PC-3 (cell line): Measurements from ENCODE around the gene EPB41L4A. TPM values are rescaled to one million over a fixed set of nuclear protein-coding genes. Genes with fewer than 3 reads are reported as not detected.

Source experiments
- ATAC-seq: fragments of 200-7000 bp; cut with Tn5 transposase; 2 replicates; pipeline ENCODE4 v1.9.1; 2020; ENCODE audit warnings: mild to moderate bottlenecking, moderate library complexity
- BruUV-seq: library from RNA; stranded (reverse); fragments of 400-500 nt; replicated peaks from 2 replicates; lab custom pipeline; 2021; lab: Mats Ljungman, UMichigan
- CTCF ChIA-PET: fragments of 300-600 bp; sonication (Branson Sonifier 250); formaldehyde crosslinking; loops from one replicate; lab custom pipeline; 2022; ENCODE audit warnings: antibody characterized with exemption; lab: Charles Lee
- POLR2A ChIA-PET: fragments of 300-600 bp; sonication (Branson Sonifier 250); formaldehyde crosslinking; loops from one replicate; lab custom pipeline; 2022; ENCODE audit warnings: antibody characterized with exemption; ENCODE audit not compliant: unreplicated experiment; lab: Charles Lee
- DNase-seq: peaks from one replicate; pipeline ENCODE4 v3.0.0-alpha.2; 2015
- H2AFZ ChIP-seq: fragments of 300-600 bp; sonication (generic); 2 replicates; pipeline ENCODE4 v1.6.0; 2016; ENCODE audit warnings: antibody characterized with exemption, low read length
- H3F3A ChIP-seq: fragments of 300-600 bp; sonication (generic); one replicate; pipeline ENCODE4 v1.6.0; 2017; ENCODE audit warnings: antibody characterized with exemption, low read length, control low read depth, mild to moderate bottlenecking; ENCODE audit not compliant: unreplicated experiment
- H3K27ac ChIP-seq: fragments of 300-600 bp; sonication (generic); 2 replicates; pipeline ENCODE4 v1.5.1; 2016; ENCODE audit warnings: mild to moderate bottlenecking, low read length
- H3K27me3 ChIP-seq: fragments of 300-600 bp; sonication (generic); 2 replicates; pipeline ENCODE4 v1.6.1; 2016; ENCODE audit warnings: low read length, mixed read lengths
- H3K36me3 ChIP-seq: fragments of 300-600 bp; sonication (generic); 2 replicates; pipeline ENCODE4 v1.6.1; 2016; ENCODE audit warnings: low read depth, mixed run types, low read length, mixed read lengths
- H3K4me1 ChIP-seq: fragments of 300-600 bp; sonication (generic); 2 replicates; pipeline ENCODE4 v1.5.1; 2016; ENCODE audit warnings: low read length; ENCODE audit not compliant: insufficient read depth
- H3K4me2 ChIP-seq: fragments of 300-600 bp; sonication (generic); 2 replicates; pipeline ENCODE4 v1.6.0; 2016; ENCODE audit warnings: low read length
- H3K4me3 ChIP-seq: fragments of 300-600 bp; sonication (generic); 2 replicates; pipeline ENCODE4 v1.5.1; 2016; ENCODE audit warnings: mild to moderate bottlenecking, low read length, mixed read lengths
- H3K79me2 ChIP-seq: fragments of 300-600 bp; sonication (generic); 2 replicates; pipeline ENCODE4 v1.6.1; 2017; ENCODE audit warnings: low read length, mixed read lengths
- H3K9ac ChIP-seq: fragments of 300-600 bp; sonication (generic); 2 replicates; pipeline ENCODE4 v1.6.0; 2016; ENCODE audit warnings: mild to moderate bottlenecking, low read length
- H3K9me2 ChIP-seq: fragments of 300-600 bp; sonication (generic); replicated peaks from 2 replicates; pipeline ENCODE4 v1.6.1; 2016; ENCODE audit warnings: mixed run types, low read length, mixed read lengths
- H3K9me3 ChIP-seq: fragments of 300-600 bp; sonication (generic); 2 replicates; pipeline ENCODE4 v1.6.1; 2016; ENCODE audit warnings: low read length, mixed read lengths
- H4K20me1 ChIP-seq: fragments of 300-600 bp; sonication (generic); 2 replicates; pipeline ENCODE4 v1.6.1; 2016; ENCODE audit warnings: low read length, mixed read lengths
- EZH2 ChIP-seq: fragments of 300-600 bp; sonication (generic); IDR thresholded peaks from one replicate; pipeline ENCODE4 v1.6.1; 2017; ENCODE audit warnings: antibody characterized with exemption, mild to moderate bottlenecking, low read length; ENCODE audit not compliant: unreplicated experiment
- EZH2phosphoT487 ChIP-seq: fragments of 300-600 bp; sonication (generic); IDR thresholded peaks from 2 replicates; pipeline ENCODE4 v1.6.1; 2018; ENCODE audit warnings: mild to moderate bottlenecking, antibody characterized with exemption, low read length, borderline replicate concordance
- intact Hi-C: fragments of 100-400 bp; cut with micrococcal nuclease; formaldehyde crosslinking; loops from 2 replicates; pipeline ENCODE4 v1.9.0; 2023
- total RNA-seq: library from RNA; depleted of rRNA; stranded (reverse); fragments of >200 nt; gene quantifications from 2 replicates; pipeline ENCODE4 v1.2.3, GENCODE V29; 2014
- TF ChIP-seq, protein P1 (sequence below): fragments of 300-600 bp; sonication (generic); conservative IDR thresholded peaks from 2 replicates; pipeline ENCODE4 v1.5.1; 2017; ENCODE audit warnings: antibody characterized with exemption, low read depth, mild to moderate bottlenecking, low read length

EPB41L4A gene
- total RNA-seq, 1 experiment from 2014 or later: not detected

DNA sequence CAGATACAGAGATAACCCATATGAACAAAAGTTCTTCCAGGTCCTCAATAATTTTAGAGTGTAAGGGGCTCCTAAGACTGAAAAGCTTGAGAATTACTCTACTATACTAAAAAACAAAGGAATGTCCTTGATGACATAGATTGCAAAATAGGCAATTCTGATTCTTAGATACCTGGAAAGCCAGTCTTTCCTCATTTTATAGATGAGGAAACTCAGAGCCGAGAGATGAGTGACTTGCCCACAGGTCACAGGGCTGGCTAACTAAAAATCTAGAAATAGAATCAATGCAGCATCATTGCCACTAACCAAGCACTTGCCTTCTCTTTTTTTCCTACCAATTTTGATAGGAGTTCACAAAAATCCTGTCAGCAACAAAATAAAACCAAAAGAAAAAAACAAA is 101.2 kb downstream of the EPB41L4A start:
- H4K20me1 ChIP-seq: no peaks in the 10 kb centered on the region
- H3K4me1 ChIP-seq: no peaks in the 10 kb centered on the region
- POLR2A ChIA-PET: no interaction called here
- H3K9me2 ChIP-seq: no peaks in the 10 kb centered on the region
- H3K27ac ChIP-seq: no peak overlapping the region
- TF ChIP-seq EZH2 (no peak), EZH2phosphoT487 (no peak)
- TF ChIP-seq, protein P1, sequence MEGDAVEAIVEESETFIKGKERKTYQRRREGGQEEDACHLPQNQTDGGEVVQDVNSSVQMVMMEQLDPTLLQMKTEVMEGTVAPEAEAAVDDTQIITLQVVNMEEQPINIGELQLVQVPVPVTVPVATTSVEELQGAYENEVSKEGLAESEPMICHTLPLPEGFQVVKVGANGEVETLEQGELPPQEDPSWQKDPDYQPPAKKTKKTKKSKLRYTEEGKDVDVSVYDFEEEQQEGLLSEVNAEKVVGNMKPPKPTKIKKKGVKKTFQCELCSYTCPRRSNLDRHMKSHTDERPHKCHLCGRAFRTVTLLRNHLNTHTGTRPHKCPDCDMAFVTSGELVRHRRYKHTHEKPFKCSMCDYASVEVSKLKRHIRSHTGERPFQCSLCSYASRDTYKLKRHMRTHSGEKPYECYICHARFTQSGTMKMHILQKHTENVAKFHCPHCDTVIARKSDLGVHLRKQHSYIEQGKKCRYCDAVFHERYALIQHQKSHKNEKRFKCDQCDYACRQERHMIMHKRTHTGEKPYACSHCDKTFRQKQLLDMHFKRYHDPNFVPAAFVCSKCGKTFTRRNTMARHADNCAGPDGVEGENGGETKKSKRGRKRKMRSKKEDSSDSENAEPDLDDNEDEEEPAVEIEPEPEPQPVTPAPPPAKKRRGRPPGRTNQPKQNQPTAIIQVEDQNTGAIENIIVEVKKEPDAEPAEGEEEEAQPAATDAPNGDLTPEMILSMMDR: no peak
- CTCF ChIA-PET: no interaction called here
- BruUV-seq: no TSS peak
- no peak overlapping the region for H3K9ac ChIP-seq
- H3K79me2 ChIP-seq: no peaks in the 10 kb centered on the region
- intact Hi-C loops: no loop called here
- no peak overlapping the region for H3K4me2 ChIP-seq
- ATAC-seq: no peak
- no peak overlapping the region for H2AFZ ChIP-seq
- no peaks in the 10 kb centered on the region for H3K9me3 ChIP-seq
- DNase-seq: no peak
- H3K27me3 ChIP-seq: peaks cover 70% of the 10 kb centered on the region
- H3K4me3 ChIP-seq: no peak overlapping the region
- H3F3A ChIP-seq: no peaks in the 10 kb centered on the region
- H3K36me3 ChIP-seq: no peaks in the 10 kb centered on the region

DNA sequence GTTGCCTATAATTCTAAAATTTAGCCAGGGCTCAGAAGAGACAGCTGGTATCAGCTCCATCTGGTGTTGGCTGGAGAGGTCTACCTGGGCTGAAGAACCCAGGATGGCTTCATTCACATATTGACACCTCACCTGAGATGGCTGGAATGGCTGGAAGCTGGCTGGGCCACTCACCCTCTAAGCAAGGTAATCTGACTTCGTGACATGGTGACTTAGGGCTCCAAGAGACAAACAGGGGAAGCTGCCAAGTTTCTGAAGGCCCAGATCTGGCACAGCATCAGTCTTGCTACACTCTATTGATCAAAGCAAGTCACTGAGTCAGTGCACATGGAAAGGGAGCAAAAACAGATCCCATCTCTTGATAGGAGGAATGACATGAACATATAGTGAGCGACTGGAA is 102.3 kb downstream of the EPB41L4A start:
- peaks cover 74% of the 10 kb centered on the region for H3K27me3 ChIP-seq
- TF ChIP-seq EZH2 (no peak), EZH2phosphoT487 (no peak)
- TF ChIP-seq, protein P1: no peak
- H4K20me1 ChIP-seq: no peaks in the 10 kb centered on the region
- H3K79me2 ChIP-seq: no peaks in the 10 kb centered on the region
- ChIA-PET POLR2A (no interaction called here), CTCF (no interaction called here)
- H3K36me3 ChIP-seq: no peaks in the 10 kb centered on the region
- no peak overlapping the region for H3K27ac ChIP-seq
- no peak overlapping the region for H3K4me3 ChIP-seq
- no peaks in the 10 kb centered on the region for H3K4me1 ChIP-seq
- no peak for ATAC-seq
- no peak overlapping the region for H3K9ac ChIP-seq
- no peaks in the 10 kb centered on the region for H3K9me3 ChIP-seq
- H3K4me2 ChIP-seq: no peak overlapping the region
- no TSS peak for BruUV-seq
- no peaks in the 10 kb centered on the region for H3F3A ChIP-seq
- intact Hi-C loops: no loop called here
- no peaks in the 10 kb centered on the region for H3K9me2 ChIP-seq
- DNase-seq: no peak
- no peak overlapping the region for H2AFZ ChIP-seq

DNA sequence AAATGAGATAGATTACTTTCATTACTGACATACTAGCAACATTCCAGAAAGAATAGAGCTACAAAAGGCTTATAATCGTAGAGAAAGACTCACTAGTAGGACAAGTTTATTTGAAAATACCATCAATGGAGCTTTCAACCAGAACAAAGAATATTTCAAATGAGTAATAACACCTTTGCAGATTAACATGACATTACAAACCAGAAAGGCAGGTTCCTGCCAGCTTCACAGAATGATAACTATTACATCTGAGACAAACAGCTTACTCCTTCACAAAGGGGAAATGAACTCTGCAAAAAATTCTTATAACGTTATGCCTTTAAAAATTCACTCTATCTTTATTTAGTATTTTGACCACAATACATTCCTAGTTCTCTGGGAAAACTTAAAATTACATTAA is 103.1 kb downstream of the EPB41L4A start:
- Histone ChIP-seq H2AFZ (no peak overlapping the region), H3K9me2 (no peaks in the 10 kb centered on the region), H3K27me3 (peaks cover 76% of the 10 kb centered on the region), H3K4me3 (no peak overlapping the region), H3K9me3 (no peaks in the 10 kb centered on the region), H3F3A (no peaks in the 10 kb centered on the region), H4K20me1 (no peaks in the 10 kb centered on the region), H3K4me2 (no peak overlapping the region), H3K36me3 (no peaks in the 10 kb centered on the region), H3K79me2 (no peaks in the 10 kb centered on the region), H3K27ac (no peak overlapping the region), H3K9ac (no peak overlapping the region), H3K4me1 (no peaks in the 10 kb centered on the region)
- intact Hi-C loops: no loop called here
- DNase-seq (no peak), ATAC-seq (no peak)
- TF ChIP-seq EZH2phosphoT487: no peak
- no peak for TF ChIP-seq EZH2
- TF ChIP-seq, protein P1: no peak
- POLR2A ChIA-PET: no interaction called here
- no TSS peak for BruUV-seq
- CTCF ChIA-PET: interaction anchor here (0.6 kb wide), 1 partner anchor 49 kb away, joined by 3 read pairs; no protein-coding TSS in a partner anchor
